NCI-H2081 (cell line): ENCODE data around the gene FXYD5.
"Not testable (repeated sequence)": the region's sequence is repeated elsewhere in the genome, so short reads cannot be mapped to it uniquely, and the experiment has no call there.

Experiments used
- DNase-seq, 2 experiments: peaks; one replicate each; lab custom pipeline; 2025; lab: John Stamatoyannopoulos, UW

Gene FXYD5

GRCh38 chr19:35138305-35138892, 16.1 kb upstream of the FXYD5 start, which contains the start of gene FXYD1:
Gene FXYD1, plus strand, starts transcription at chr19:35138824. Its CDS starts 1,256 bp downstream, at chr19:35140080.
- no peak for DNase-seq

GRCh38 chr19:35140207-35140961, 14.2 kb upstream of the FXYD5 start:
- DNase-seq, result no peak

- peak; percentile 17 to 30 for DNase-seq
These were observed 13.3 kb upstream of the FXYD5 start for GRCh38 chr19:35140962-35141836.

DNA sequence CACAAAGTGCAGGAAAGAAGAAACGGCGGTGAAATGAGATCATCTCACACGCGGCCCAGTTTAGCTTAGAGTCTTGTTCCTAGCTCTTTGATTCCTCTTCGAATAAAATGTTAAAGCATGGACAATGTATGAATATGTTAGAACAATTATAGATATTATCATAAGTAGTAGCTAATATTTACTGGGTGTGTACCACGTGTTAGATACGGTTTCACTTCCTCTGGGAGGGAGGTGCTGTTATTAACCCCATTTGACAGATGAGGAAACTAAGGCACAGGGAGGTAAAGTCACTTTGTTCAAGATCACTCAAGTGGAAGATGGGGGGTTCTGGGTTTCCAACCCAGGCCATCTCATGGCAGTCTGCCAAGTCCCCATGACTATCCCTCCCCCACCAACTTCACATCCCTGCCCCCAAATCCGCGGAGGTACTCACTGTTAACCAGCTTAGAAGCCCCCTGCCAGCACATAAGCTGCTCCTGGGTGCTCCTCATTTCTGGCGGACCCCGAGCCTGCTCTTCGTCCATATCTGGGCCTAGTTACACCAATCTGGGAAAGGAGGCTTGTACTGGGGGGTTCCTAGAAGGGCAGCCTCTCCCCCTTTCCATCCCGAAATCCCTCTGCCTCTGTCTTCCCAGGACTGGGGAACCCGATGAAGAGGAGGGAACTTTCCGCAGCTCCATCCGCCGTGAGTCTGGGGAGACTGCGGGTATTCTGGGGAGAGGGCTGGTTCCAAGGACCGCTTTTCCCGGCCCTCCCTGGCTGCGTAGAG, 12.5 kb upstream of the FXYD5 start:
- no peak for DNase-seq

GRCh38 chr19:35142606-35143230, 11.8 kb upstream of the FXYD5 start:
- DNase-seq, result no peak

- no peak for DNase-seq
These were observed 11.3 kb upstream of the FXYD5 start, which contains the start of gene FXYD7 for GRCh38 chr19:35143231-35143715. Gene FXYD7, plus strand, starts transcription at chr19:35143255. Its CDS starts 79 bp downstream, at chr19:35143334.

GRCh38 chr19:35143818-35144217, 10.7 kb upstream of the FXYD5 start:
- DNase-seq, result no peak

DNA sequence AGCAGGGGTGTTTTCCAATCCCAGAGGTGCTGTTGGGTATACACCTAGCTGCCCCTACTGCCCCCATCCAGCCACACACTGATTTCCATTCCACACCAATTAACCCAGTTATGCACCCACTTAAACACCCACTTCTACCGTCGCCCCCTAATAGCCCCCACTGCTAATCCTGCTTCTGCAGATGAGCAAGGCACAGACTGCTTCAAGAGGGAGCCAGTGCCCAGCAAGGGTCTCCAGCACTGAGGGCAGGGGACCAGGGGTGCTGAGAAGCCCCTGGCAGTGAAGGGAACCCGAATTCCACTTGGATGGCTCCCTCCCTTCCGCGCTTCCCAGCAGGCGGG, 10.3 kb upstream of the FXYD5 start:
- DNase-seq, result no peak

- DNase-seq, result no peak
These were observed 9.7 kb upstream of the FXYD5 start for GRCh38 chr19:35144600-35145436.

- no peak for DNase-seq
These were observed 7.6 kb upstream of the FXYD5 start for GRCh38 chr19:35146746-35147459.

DNA sequence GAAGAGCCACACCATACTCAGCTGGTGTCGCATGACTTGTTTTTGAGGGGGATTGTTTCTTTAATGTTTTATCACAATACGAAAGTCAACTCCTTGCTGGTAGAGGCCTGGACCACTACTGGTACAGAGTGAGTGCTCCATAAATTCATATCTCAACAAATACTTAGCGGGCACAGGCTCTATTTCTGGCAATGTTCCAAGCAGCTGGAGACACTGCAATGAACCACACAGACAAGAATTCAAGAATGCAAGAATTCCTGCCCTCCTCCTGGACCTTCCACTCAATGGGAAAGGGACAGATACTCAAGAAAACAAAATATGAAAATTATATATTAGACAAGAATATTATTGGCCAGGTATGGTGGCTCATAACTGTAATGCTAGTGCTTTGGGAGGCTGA, 5.1 kb upstream of the FXYD5 start:
- no peak for DNase-seq

- no peak for DNase-seq
These were observed 4.1 kb upstream of the FXYD5 start for GRCh38 chr19:35150445-35150844.

DNA sequence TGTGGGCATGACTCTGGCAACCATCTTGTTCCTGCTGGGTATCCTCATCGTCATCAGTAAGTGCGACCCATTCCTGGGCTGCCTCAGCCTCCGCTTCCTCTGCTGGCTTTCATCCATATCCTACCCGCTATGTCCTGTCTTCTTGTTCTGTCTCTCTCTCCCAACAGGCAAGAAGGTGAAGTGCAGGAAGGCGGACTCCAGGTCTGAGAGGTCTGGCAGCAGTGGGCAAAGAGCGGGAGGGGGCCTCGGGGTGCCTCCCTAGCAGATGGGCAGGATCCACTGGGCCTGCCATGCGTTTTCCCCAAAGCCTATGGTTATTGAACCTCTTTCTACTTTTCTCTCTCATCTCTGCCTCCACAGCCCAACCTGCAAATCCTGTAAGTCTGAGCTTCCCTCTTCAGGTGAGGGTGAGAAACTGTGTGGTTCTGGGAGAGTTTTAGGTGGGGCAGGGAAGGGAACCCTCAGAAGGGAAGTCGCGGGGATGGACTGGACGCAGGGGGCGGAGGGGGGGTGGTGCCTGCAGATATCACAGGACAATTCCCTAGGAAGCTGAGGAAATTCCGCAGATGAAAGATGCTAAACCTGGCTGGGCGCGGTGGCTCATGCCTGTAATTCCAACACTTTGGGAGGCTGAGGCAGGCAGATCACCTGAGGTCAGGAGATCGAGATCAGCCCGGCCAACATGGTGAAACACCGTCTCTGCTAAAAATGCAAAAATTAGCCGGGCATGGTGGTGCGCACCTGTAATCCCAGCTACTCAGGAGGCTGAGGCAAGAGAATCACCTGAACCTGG, 3.1 kb upstream of the FXYD5 start:
- no peak for DNase-seq

DNA sequence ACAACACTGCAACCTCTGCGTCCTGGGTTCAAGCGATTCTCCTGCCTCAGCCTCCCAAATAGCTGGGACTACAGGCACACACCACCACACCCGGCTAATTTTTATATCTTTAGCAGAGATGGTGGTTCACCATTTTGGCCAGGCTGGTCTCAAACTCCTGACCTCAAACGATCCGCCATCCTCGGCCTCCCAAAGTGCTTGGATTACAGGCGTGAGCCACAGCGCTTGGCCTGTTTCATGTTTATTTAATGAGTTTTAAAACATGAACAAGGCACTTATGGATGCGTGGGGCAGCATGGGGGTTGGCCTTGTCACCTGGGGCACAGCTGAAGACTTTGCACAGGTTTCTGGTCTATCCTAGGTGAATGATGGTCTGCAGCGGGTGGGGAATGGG, 1.4 kb upstream of the FXYD5 start:
- not testable (repeated sequence) for DNase-seq

GRCh38 chr19:35153701-35154524, 622 bp upstream of the FXYD5 start:
- DNase-seq, result no peak

DNA sequence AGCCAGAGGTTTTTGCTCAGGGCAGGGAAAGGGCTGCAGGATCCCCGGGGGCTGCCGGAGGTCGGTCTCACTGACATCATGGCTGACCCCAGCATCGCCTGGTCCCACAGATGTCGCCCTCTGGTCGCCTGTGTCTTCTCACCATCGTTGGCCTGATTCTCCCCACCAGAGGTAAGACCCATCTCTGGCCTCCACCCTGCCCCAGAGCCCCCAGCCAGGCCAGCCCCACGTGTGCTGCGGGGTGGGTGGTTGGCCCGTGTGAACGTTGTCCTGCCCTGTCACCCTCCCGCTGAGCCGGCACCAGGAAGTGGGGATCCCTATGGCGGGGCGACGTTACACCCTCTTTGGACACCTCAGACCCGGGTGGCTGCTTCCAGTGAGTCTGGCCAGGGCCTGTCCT, 906 bp downstream of the FXYD5 start:
- DNase-seq, result no peak

DNA sequence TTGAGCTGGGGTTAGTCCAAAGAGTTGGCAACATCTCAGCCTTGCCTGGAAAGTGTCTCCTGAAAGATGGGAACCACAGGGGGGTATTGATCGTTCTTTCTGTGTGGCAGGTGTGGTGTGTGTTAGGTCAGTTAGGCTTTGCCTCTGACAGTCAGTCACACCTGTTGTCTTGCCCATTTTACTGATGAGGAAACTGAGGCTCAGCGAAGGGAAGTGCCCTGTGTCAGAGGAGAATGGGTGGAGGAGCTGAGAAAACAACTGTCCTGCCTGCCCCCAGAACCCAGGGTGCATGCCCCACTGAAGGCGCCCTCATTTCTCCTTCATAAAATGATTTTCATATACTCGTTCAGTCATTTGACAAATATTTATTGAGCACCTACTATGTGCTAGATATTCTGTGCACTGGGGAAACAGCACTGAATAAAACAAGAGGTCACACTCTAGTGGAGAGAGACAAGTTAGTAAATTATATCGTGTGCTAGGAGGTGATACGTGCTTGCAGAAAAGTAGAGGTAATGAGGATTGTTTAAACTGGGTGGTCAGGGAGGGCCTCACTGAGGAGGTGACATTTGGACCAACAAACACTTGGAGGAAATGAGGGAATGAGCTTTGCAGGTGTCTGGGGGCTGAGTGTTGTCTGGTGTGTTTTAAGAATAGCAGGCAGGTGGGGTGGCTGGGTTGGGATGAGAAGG, 1.6 kb downstream of the FXYD5 start:
- DNase-seq, result no peak

GRCh38 chr19:35156673-35157014, 2.1 kb downstream of the FXYD5 start:
- no peak for DNase-seq
